ENCODE results near the gene NQO1.
"Not testable (repeated sequence)": the region's sequence is repeated elsewhere in the genome, so short reads cannot be mapped to it uniquely, and the experiment has no call there.

The NQO1 gene

DNA sequence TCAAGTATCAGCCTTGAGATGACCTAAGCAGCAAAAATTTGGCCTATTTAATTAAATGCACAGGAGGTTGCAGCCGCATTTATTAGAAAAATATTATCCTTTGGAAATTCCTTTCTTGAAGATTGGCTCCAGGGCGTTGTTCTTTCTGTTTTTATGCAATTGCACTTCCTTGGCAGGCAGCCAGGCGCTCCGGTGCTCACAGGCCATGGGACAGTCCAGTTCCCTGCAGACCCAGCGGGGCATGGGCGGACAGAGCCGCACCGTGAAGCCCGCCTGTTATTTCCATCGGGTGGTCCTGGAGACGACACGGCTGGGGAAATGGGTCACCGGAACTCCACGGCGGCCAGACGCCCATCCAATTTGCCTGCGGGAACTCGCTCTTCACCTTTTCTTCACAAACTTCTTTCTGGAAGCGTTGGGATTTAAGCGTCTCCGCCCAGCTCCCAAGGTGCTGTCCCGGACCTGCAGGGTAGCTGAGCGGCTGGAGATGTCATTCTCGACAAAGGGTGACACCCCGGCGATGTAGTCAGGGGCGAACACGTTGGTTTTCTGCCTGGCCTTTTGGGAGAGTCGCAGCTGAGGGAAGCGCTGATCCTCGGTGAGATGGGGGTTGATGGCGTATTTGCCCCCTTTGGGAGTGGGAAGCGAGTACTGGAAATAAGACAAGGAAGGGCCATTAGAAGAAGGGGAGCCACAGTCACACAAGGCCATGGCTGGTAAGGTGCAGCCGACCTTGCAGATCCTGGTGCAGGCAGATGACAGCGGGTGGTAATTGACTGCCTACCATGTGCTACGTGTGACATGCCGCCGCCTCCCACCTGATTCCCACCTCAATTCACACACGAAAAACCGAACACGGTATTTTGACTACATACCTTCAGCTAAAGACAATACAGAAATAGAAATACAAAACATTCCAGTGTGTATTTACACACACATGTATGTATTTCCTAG lies 15.9 kb upstream of the NQO1 start:
- no peak for DNase-seq

- no peak for DNase-seq
These were observed 15.2 kb upstream of the NQO1 start for GRCh38 chr16:69741519-69741918.

GRCh38 chr16:69732101-69732500 lies 5.7 kb upstream of the NQO1 start:
- no peak for DNase-seq

GRCh38 chr16:69731280-69731679 lies 4.9 kb upstream of the NQO1 start:
- not testable (repeated sequence) for DNase-seq

GRCh38 chr16:69729030-69729429 lies 2.7 kb upstream of the NQO1 start:
- DNase-seq: not testable (repeated sequence)

DNA sequence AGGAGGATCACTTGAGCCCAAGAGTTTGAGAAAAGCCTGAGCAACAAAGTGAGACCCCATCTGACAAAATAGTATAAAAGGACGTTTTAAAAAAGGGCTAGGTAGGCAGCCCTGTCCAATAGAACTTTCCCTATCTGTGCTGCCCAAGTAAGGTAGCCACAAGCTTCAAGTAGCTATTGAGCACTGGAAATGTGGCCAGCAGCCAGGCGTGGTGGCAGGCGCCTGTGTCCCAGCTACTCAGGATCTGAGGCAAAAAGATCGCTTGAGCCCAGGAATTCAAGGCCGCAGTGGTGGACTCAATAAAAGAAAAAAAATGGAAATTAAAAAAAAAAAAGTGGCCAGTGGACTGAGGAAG lies 1.5 kb upstream of the NQO1 start:
- DNase-seq: no peak

- no peak for DNase-seq
These were observed 664 bp downstream of the NQO1 start for GRCh38 chr16:69725480-69726312.

GRCh38 chr16:69724981-69725479 lies 1.3 kb downstream of the NQO1 start:
- DNase-seq: no peak

DNA sequence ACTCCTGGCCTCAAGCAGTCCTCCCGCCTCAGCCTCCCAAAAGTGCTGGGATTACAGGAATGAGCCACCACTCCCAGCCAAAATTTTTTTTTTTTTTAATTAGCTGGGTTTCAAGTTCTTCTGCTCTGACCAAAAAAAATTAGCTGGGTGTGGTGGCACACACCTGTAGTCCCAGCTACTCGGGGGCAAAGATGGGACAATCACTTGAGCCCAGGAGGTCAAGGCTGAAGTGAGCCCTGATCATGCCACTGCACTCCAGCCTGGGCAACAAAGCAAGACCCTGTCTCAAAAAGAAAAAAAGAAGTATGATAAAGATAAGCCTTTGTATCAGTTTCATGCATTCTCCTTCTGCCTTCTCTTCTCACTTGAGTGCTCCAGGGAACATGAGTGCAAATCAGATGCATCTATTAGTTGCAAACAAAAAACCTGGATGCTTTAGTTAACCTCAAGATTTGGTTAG lies 1.9 kb downstream of the NQO1 start:
- DNase-seq: no peak

DNA sequence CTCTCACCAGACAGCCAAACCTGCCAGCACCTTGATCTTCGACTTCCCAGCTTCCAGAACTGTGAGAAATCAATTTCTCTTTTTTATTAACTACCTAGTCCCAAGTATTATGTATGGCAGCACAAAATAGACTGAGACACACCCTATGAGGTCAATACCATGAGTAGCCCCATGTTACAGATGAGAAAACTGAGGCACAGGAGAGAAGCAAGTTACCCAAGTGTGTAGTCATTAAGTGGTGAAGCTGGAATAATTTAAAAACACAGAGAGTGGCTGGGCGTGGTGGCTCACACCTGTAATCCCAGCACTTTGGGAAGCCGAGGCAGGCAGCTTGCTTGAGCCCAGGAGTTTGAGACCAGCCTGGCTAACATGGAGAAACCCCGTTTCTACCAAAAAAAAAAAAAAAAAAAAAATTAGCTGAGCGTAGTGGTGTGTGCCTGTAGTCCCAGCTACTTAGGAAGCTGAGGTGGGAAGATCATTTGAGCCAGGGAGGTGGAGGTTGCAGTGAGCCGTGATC lies 4.9 kb downstream of the NQO1 start:
- DNase-seq: no peak

DNA sequence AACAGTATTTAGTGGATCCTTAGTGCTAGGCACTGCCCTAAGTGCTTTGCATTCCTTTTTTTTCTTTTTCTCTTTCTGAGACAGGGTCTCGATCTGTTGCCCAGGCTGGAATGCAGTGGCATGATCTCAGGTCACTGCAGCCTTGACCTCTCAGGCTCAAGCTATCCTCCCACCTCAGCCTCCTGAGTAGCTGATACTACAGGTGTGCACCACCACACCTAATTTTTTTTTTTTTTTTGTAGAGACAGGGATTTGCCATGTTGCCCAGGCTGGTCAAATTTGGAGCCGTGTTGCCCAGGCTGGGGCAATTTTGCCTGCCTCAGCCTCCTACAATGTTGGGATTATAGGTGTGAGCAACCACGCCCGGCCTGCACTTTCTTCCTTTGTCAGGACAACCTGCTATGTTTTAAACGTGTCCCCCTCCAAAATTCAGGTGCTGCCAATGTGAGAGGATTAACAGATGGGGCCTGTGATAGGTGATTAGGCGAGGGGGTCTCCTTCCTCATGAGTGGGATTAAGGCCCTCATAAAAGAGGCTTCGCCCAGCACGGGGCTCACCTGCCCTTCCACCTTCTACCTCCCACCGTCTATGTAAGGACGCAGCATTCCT lies 5.4 kb downstream of the NQO1 start:
- no peak for DNase-seq

GRCh38 chr16:69718111-69718764 lies 8.1 kb downstream of the NQO1 start:
- DNase-seq: no peak

GRCh38 chr16:69717066-69717465 lies 9.3 kb downstream of the NQO1 start:
- no peak for DNase-seq

DNA sequence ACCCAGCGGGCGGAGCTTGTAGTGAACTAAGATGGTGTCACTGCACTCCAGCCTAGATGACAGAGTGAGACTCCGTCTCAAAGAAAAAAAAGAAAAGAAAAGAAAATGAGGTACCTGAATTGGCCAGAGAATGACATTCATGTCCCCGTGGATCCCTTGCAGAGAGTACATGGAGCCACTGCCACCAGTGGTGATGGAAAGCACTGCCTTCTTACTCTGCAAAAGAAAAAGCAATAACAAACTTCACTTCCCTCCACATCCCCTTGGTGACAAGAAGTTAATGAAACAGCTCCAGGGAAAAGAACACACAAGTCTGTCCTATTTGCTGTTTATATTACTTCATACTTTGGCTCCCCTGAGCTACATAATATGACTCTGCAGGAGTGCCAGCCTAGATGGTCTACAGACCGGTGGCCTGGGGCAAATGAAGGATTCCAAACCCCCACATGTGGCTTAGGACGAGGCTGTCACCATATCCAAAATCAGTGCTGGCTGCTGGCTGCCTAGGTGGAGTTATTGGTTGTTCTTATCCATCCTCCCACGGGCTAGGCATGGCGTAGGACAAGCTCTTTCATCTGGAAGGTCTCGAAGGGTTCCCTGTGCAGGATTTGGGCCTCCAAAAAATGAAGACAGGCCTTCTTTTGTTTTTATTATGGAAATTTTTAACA lies 13.3 kb downstream of the NQO1 start:
- no peak for DNase-seq

DNA sequence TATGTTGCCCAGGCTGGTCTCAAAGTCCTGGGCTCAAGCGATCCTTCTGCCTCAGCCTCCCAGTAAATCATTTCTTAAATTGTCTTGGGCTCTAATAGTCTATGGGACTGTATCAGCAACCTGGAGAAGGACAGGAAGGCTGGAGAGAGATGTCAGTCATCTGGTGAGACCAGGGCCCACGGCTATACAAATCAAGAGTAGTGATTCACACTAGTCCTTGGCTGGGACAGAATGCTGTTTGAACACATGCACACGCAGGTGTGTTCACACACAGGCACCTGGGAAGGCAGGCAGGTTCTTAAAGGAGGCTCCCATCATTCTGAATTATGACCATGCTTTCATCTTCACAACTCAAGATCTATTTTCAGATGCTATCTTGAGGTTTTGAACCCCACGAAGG lies 14.1 kb downstream of the NQO1 start:
- DNase-seq: no peak

- no peak for DNase-seq
These were observed 15.1 kb downstream of the NQO1 start for GRCh38 chr16:69711115-69711740.

DNA sequence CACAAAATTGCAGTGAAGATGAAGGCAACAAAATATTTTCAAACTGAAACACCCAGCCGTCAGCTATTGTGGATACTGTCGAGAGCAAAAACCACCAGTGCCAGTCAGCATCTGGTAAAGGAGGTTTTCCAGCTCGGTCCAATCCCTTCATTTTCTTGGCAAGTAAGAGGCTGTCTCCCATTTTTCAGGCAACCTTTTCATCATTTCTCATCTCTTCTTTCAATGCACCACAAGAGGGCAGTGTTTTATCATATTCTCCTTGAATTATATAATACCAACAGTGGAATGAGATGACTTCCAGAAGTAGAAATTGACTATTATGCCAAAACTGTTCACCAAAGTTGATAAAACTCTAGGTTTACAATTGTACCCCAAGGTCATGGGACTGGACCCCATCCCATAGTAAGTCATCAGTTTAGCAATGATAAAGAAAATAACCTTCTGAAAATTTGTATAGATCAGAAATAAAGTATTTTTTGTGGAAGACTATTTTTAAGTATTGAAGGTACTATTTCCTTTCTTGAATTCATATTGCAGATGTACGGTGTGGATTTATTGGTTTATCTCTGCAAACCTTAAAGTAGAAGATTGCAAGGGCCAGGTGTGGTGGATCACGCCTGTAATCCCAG lies 16.8 kb downstream of the NQO1 start:
- DNase-seq: peak; percentile 77

DNA sequence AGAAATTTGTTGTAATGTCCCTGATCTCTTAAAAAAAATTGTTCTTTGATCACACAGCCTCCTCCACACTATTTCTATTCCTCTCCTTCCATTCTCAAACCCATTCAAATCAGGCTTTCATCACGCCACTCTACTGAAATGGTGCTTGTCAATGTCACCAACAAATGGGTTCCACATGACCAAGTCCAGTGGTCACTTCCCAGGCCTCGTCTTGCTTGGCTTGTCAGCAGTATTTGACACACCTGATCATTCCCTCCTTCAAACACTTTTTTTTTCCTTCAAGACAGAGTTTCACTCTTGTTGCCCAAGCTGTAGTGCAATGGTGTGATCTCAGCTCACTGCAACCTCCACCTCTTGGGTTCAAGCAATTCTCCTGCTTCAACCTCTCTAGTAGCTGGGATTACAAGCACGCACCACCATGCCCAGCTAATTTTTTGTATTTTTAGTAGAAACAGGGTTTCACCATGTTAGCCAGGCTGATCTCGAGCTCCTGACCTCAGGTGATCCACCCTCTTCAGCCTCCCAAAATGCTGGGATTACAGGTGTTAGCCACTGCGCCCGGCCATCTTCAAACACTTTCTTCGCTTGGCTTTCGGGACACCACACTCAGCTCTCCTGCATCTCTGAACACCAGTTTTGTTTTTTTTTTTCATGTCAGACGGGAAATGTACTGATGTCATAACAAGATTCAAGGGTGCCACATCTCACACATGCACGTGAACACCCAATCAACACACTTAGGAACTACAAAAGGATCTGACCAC lies 18.3 kb downstream of the NQO1 start:
- DNase-seq: no peak

DNA sequence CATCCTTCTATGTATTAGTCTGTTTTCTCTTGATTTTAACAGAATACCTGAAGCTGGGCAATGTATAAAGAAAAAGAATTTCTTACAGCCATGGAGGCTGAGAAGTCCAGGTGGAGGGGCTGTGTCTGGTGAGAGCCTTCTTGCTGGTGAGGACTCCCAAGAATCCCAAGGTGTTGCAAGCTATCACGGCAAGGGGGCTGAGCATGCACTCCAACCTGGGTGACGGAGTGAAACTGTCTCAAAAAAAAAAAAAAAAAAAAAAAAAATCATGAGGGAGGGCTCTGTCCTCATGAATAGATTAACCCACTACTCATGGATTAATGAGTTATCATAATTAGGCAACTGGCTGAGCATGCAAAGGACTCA lies 19.4 kb downstream of the NQO1 start:
- DNase-seq: no peak
